Glutamatergic neuron (in vitro differentiated cells): ENCODE measurements around the gene HMG20A. TPM values are rescaled to one million over a fixed set of nuclear protein-coding genes. Genes with fewer than 3 reads are reported as not detected.

Experiments
- DNase-seq: peaks from one replicate; pipeline ENCODE4 v3.0.0; 2022
- H3K27ac Mint-ChIP-seq: one replicate; pipeline ENCODE4 v1.8.0; 2020; ENCODE audit warnings: mild to moderate bottlenecking, mixed read lengths, inconsistent platforms; ENCODE audit not compliant: unreplicated experiment
- H3K27me3 Mint-ChIP-seq: one replicate; pipeline ENCODE4 v1.8.0; 2020; ENCODE audit warnings: mild to moderate bottlenecking, moderate library complexity, mixed read lengths, inconsistent platforms; ENCODE audit not compliant: unreplicated experiment
- H3K36me3 Mint-ChIP-seq: one replicate; pipeline ENCODE4 v1.8.0; 2020; ENCODE audit warnings: mild to moderate bottlenecking, mixed read lengths, inconsistent platforms; ENCODE audit not compliant: unreplicated experiment
- H3K4me1 Mint-ChIP-seq: one replicate; pipeline ENCODE4 v1.8.0; 2020; ENCODE audit warnings: mild to moderate bottlenecking, low read depth, mixed read lengths, inconsistent platforms; ENCODE audit not compliant: unreplicated experiment
- H3K4me3 Mint-ChIP-seq: one replicate; pipeline ENCODE4 v1.8.0; 2020; ENCODE audit warnings: mild to moderate bottlenecking, mixed read lengths, inconsistent platforms; ENCODE audit not compliant: unreplicated experiment
- H3K9me3 Mint-ChIP-seq: one replicate; pipeline ENCODE4 v1.8.0; 2020; ENCODE audit warnings: mild to moderate bottlenecking, moderate library complexity, mixed read lengths, inconsistent platforms; ENCODE audit not compliant: unreplicated experiment
- CTCF ChIP-seq: fragments of 200-600 bp; sonication (generic); IDR thresholded peaks from one replicate; pipeline ENCODE4 v1.5.0; 2021; ENCODE audit not compliant: partially characterized antibody, unreplicated experiment
- total RNA-seq: library from RNA; stranded (reverse); fragmentation: NEBNext Ultra II Directional; extraction: Animal tissue kit (Norgen Biotek cat#: 25700); gene quantifications from one replicate; pipeline ENCODE4 v1.2.1, GENCODE V29; 2021; ENCODE audit not compliant: unreplicated experiment

Gene HMG20A
- total RNA-seq, 1 donor from 2014 or later = 62.1 TPM

GRCh38 chr15:77430213-77430612, 9.5 kb downstream of the HMG20A start:
- Mint-ChIP-seq H3K27me3 (no peaks in the 10 kb centered on the region), H3K4me1 (no peaks in the 10 kb centered on the region), H3K27ac (no peak overlapping the region), H3K36me3 (no peaks in the 10 kb centered on the region), H3K9me3 (peaks cover 1% of the 10 kb centered on the region), H3K4me3 (no peak overlapping the region)
- no peak for DNase-seq
- TF ChIP-seq CTCF = no peak

- H3K36me3 Mint-ChIP-seq = no peaks in the 10 kb centered on the region
- no peaks in the 10 kb centered on the region for H3K27me3 Mint-ChIP-seq
- no peak overlapping the region for H3K27ac Mint-ChIP-seq
- no peak overlapping the region for H3K4me3 Mint-ChIP-seq
- peaks cover 1% of the 10 kb centered on the region for H3K9me3 Mint-ChIP-seq
- H3K4me1 Mint-ChIP-seq = no peaks in the 10 kb centered on the region
- DNase-seq = no peak
- no peak for TF ChIP-seq CTCF
Observed at GRCh38 chr15:77430652-77431051, 10.0 kb downstream of the HMG20A start.

- no peak overlapping the region for H3K4me3 Mint-ChIP-seq
- H3K9me3 Mint-ChIP-seq = no peaks in the 10 kb centered on the region
- H3K27me3 Mint-ChIP-seq = no peaks in the 10 kb centered on the region
- no peaks in the 10 kb centered on the region for H3K36me3 Mint-ChIP-seq
- H3K4me1 Mint-ChIP-seq = no peaks in the 10 kb centered on the region
- H3K27ac Mint-ChIP-seq = no peak overlapping the region
- no peak for DNase-seq
- no peak for TF ChIP-seq CTCF
Observed at GRCh38 chr15:77436822-77437221, 16.1 kb downstream of the HMG20A start.

DNA sequence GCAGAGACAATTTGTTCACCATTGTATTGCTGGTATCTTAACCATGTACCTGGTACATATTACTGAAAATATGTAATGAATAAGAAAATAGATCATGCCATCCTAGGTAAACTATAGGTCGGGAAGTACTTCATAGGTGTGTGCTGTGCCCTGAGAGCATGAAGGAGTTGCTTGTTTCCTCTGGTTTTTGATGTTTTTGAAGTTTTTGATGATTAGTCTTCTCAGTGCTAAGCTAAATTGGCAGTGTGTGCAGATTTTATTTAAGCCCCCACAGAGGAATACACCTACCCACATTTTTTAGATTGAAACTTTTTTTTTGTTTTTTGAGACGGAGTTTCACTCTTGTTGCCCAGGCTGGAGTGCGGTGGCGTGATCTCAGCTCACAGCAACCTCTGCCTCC, 16.6 kb downstream of the HMG20A start:
- TF ChIP-seq CTCF = no peak
- no peaks in the 10 kb centered on the region for H3K36me3 Mint-ChIP-seq
- H3K27ac Mint-ChIP-seq = no peak overlapping the region
- H3K4me3 Mint-ChIP-seq = no peak overlapping the region
- H3K27me3 Mint-ChIP-seq = no peaks in the 10 kb centered on the region
- H3K4me1 Mint-ChIP-seq = no peaks in the 10 kb centered on the region
- no peak for DNase-seq
- H3K9me3 Mint-ChIP-seq = no peaks in the 10 kb centered on the region

- H3K4me1 Mint-ChIP-seq = peaks cover 1% of the 10 kb centered on the region
- H3K4me3 Mint-ChIP-seq = no peak overlapping the region
- no peak for TF ChIP-seq CTCF
- DNase-seq = no peak
- no peaks in the 10 kb centered on the region for H3K9me3 Mint-ChIP-seq
- no peaks in the 10 kb centered on the region for H3K27me3 Mint-ChIP-seq
- H3K27ac Mint-ChIP-seq = no peak overlapping the region
- no peaks in the 10 kb centered on the region for H3K36me3 Mint-ChIP-seq
Observed at GRCh38 chr15:77440378-77440999, 19.8 kb downstream of the HMG20A start.
